NCI-H82 treated with DMSO at 0.1 percent for 48 hours (cell line): ENCODE data around the gene PKDCC.

Source experiments
- DNase-seq: peaks from one replicate; lab custom pipeline; 2025; ENCODE audit not compliant: unreplicated experiment; lab: John Stamatoyannopoulos, UW

The PKDCC gene

GRCh38 chr2:42104621-42105020 is 56.8 kb downstream of the PKDCC start:
- DNase-seq, result no peak

- DNase-seq, result no peak
Measured at GRCh38 chr2:42105330-42106256, 57.8 kb downstream of the PKDCC start.

- no peak for DNase-seq
Measured at GRCh38 chr2:42106257-42106816, 58.5 kb downstream of the PKDCC start.

GRCh38 chr2:42107249-42108042 is 59.6 kb downstream of the PKDCC start:
- DNase-seq, result no peak
